Retinal pigment epithelial cell (primary cell): Measurements from ENCODE around the gene ZNF180.
"Not testable (repeated sequence)": the region's sequence is repeated elsewhere in the genome, so short reads cannot be mapped to it uniquely, and the experiment has no call there.

ENCODE experiments used
- DNase-seq: peaks from one replicate; pipeline ENCODE4 v3.0.0-alpha.2; 2010; ENCODE audit warnings: low read depth
- H3K4me3 ChIP-seq: 2 replicates; pipeline ENCODE4 v1.5.1; 2011; ENCODE audit warnings: mild to moderate bottlenecking, low read length, control low read depth, moderate library complexity
- TF ChIP-seq, protein P1 (sequence below): conservative IDR thresholded peaks from 2 replicates; pipeline ENCODE4 v1.5.1; 2011; ENCODE audit warnings: low read depth, low read length, control low read depth, inconsistent platforms

Gene ZNF180

DNA sequence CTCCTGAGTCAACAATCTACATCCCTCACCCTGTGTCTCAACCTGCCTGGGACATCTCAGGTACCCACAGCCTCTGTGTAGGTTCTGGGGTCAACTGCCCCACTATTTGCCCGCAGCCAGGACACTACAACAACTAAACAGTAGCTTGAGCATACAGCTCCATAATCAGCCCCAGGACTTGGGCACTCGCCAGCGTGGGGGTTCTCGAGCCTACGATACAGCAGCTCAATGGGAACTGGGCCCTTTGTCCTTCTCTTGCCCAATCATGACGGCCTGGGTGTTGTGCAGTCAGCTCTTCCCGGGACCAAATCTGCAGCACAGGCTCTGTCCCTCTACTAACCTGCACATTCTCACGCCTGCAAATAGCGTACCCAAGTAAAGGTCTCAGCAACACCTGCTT, 1.3 kb downstream of the ZNF180 start:
- TF ChIP-seq, protein P1, sequence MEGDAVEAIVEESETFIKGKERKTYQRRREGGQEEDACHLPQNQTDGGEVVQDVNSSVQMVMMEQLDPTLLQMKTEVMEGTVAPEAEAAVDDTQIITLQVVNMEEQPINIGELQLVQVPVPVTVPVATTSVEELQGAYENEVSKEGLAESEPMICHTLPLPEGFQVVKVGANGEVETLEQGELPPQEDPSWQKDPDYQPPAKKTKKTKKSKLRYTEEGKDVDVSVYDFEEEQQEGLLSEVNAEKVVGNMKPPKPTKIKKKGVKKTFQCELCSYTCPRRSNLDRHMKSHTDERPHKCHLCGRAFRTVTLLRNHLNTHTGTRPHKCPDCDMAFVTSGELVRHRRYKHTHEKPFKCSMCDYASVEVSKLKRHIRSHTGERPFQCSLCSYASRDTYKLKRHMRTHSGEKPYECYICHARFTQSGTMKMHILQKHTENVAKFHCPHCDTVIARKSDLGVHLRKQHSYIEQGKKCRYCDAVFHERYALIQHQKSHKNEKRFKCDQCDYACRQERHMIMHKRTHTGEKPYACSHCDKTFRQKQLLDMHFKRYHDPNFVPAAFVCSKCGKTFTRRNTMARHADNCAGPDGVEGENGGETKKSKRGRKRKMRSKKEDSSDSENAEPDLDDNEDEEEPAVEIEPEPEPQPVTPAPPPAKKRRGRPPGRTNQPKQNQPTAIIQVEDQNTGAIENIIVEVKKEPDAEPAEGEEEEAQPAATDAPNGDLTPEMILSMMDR: no peak
- peak overlapping the region; percentile 87 for H3K4me3 ChIP-seq
- DNase-seq: no peak

GRCh38 chr19:44496711-44497110, 3.6 kb downstream of the ZNF180 start:
- TF ChIP-seq, protein P1: no peak
- H3K4me3 ChIP-seq: no peak overlapping the region
- no peak for DNase-seq

DNA sequence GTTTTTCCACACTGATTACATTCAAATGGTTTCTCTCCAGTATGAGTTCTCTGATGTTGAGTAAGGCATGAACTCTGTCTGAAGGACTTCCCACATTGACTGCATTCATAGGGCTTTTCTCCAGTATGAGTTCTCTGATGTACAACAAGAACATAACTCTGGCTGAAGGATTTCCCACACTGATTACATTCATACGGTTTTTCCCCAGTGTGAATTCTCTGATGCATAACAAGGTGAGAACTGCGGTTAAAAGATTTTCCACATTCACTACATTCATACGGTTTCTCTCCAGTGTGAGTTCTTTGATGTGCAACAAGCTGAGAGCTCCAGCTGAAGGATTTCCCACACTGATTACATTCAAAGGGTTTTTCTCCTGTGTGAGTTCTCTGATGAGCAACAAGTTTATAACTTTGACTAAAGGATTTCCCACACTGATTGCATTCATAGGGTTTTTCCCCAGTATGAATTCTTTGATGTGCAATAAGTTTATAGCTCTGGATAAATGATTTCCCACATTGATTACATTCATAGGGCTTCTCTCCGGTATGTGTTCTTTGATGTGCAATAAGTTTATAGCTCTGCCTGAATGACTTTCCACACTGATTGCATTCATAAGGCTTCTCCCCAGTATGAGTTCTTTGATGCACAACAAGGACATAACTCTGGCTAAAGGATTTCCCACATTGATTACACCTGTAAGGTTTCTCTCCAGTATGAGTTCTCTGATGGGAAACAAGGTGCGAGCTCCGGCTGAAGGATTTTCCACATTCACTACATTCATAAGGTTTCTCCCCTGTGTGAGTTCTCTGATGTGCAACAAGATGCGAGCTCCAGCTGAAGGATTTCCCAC, 23.5 kb downstream of the ZNF180 start:
- DNase-seq: peak; percentile 2
- H3K4me3 ChIP-seq: no peak overlapping the region
- TF ChIP-seq, protein P1: no peak

- not testable (repeated sequence) for DNase-seq, H3K4me3 ChIP-seq
These were observed 31.6 kb downstream of the ZNF180 start for GRCh38 chr19:44468730-44469129.

- DNase-seq, H3K4me3 ChIP-seq: not testable (repeated sequence)
These were observed 37.6 kb downstream of the ZNF180 start for GRCh38 chr19:44462600-44463286.

DNA sequence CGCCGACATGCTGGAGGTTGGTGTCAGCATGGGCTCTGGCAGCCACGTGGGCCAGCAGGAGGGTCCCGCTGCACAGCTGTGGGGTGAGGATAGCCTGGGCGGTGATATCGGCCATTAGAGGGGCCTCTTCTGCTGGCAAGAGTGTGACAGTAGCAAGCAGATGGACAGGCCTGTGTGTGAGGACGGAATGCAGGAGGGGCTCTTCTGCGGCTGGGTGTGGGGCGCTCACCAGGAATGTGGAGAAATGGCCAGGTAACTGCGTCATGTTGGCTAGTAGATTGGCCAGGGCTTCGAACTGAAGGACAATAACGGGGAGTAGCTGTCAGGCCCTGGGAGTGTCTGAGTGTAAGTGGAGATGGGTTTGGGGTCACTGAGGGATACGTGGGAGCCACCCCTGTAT, 44.3 kb downstream of the ZNF180 start:
- H3K4me3 ChIP-seq, DNase-seq: not testable (repeated sequence)

GRCh38 chr19:44455100-44455499, 45.2 kb downstream of the ZNF180 start:
- no peak overlapping the region for H3K4me3 ChIP-seq
- no peak for DNase-seq
- TF ChIP-seq, protein P1: no peak

GRCh38 chr19:44452367-44452766, 48.0 kb downstream of the ZNF180 start:
- no peak for DNase-seq
- no peak overlapping the region for H3K4me3 ChIP-seq
- TF ChIP-seq, protein P1: no peak
